LoVo (cell line): ENCODE data around the gene BBS10.
"Not testable (repeated sequence)": the region's sequence is repeated elsewhere in the genome, so short reads cannot be mapped to it uniquely, and the experiment has no call there.

Experiments
- DNase-seq: peaks from one replicate; pipeline ENCODE4 v3.0.0-alpha.2; 2016; ENCODE audit warnings: low spot score

BBS10 gene

GRCh38 chr12:76348079-76348901, at the start of gene BBS10:
TSS of gene BBS10 (minus strand) at chr12:76348415. CDS start at chr12:76348358, 57 bp downstream.
- DNase-seq: peak; percentile 78

- no peak for DNase-seq
Observed at GRCh38 chr12:76391461-76391860, 43.2 kb upstream of the BBS10 start.

- DNase-seq: no peak
Observed at GRCh38 chr12:76387614-76388013, 39.4 kb upstream of the BBS10 start.

GRCh38 chr12:76384560-76384959, 36.3 kb upstream of the BBS10 start:
- DNase-seq: no peak

- DNase-seq: no peak
Observed at GRCh38 chr12:76383988-76384387, 35.8 kb upstream of the BBS10 start.

- DNase-seq: no peak
Observed at GRCh38 chr12:76379261-76379660, 31.0 kb upstream of the BBS10 start.

GRCh38 chr12:76376876-76377275, 28.7 kb upstream of the BBS10 start:
- DNase-seq: not testable (repeated sequence)

- DNase-seq: no peak
Observed at GRCh38 chr12:76375939-76376338, 27.7 kb upstream of the BBS10 start.

GRCh38 chr12:76375470-76375869, 27.3 kb upstream of the BBS10 start:
- DNase-seq: no peak

GRCh38 chr12:76374386-76375020, 26.3 kb upstream of the BBS10 start:
- DNase-seq: no peak

GRCh38 chr12:76368230-76368629, 20.0 kb upstream of the BBS10 start:
- no peak for DNase-seq

GRCh38 chr12:76366163-76366562, 17.9 kb upstream of the BBS10 start:
- DNase-seq: no peak

GRCh38 chr12:76364131-76364530, 15.9 kb upstream of the BBS10 start:
- DNase-seq: not testable (repeated sequence)

- DNase-seq: no peak
Observed at GRCh38 chr12:76360316-76360715, 12.1 kb upstream of the BBS10 start.

GRCh38 chr12:76356071-76356470, 7.9 kb upstream of the BBS10 start:
- no peak for DNase-seq

GRCh38 chr12:76346798-76347420, 1.3 kb downstream of the BBS10 start:
- DNase-seq: peak; percentile 14

- no peak for DNase-seq
Observed at GRCh38 chr12:76346236-76346635, 2.0 kb downstream of the BBS10 start.

GRCh38 chr12:76345569-76345968, 2.6 kb downstream of the BBS10 start:
- DNase-seq: no peak

- no peak for DNase-seq
Observed at GRCh38 chr12:76341436-76342030, 6.7 kb downstream of the BBS10 start.

GRCh38 chr12:76340680-76341435, 7.4 kb downstream of the BBS10 start:
- DNase-seq: no peak

GRCh38 chr12:76337583-76337982, 10.6 kb downstream of the BBS10 start:
- no peak for DNase-seq

- no peak for DNase-seq
Observed at GRCh38 chr12:76332606-76333005, 15.6 kb downstream of the BBS10 start.
